PC-3 (cell line): Measurements from ENCODE around the gene LEPR. TPM values are rescaled to one million over a fixed set of nuclear protein-coding genes. Genes with fewer than 3 reads are reported as not detected.

Experiments
- ATAC-seq: fragments of 200-7000 bp; cut with Tn5 transposase; 2 replicates; pipeline ENCODE4 v1.9.1; 2020; ENCODE audit warnings: mild to moderate bottlenecking, moderate library complexity
- BruUV-seq: library from RNA; stranded (reverse); fragments of 400-500 nt; replicated peaks from 2 replicates; lab custom pipeline; 2021; lab: Mats Ljungman, UMichigan
- CTCF ChIA-PET: fragments of 300-600 bp; sonication (Branson Sonifier 250); formaldehyde crosslinking; loops from one replicate; lab custom pipeline; 2022; ENCODE audit warnings: antibody characterized with exemption; lab: Charles Lee
- POLR2A ChIA-PET: fragments of 300-600 bp; sonication (Branson Sonifier 250); formaldehyde crosslinking; loops from one replicate; lab custom pipeline; 2022; ENCODE audit warnings: antibody characterized with exemption; ENCODE audit not compliant: unreplicated experiment; lab: Charles Lee
- DNase-seq: peaks from one replicate; pipeline ENCODE4 v3.0.0-alpha.2; 2015
- H2AFZ ChIP-seq: fragments of 300-600 bp; sonication (generic); 2 replicates; pipeline ENCODE4 v1.6.0; 2016; ENCODE audit warnings: antibody characterized with exemption, low read length
- H3F3A ChIP-seq: fragments of 300-600 bp; sonication (generic); one replicate; pipeline ENCODE4 v1.6.0; 2017; ENCODE audit warnings: antibody characterized with exemption, low read length, control low read depth, mild to moderate bottlenecking; ENCODE audit not compliant: unreplicated experiment
- H3K27ac ChIP-seq: fragments of 300-600 bp; sonication (generic); 2 replicates; pipeline ENCODE4 v1.5.1; 2016; ENCODE audit warnings: mild to moderate bottlenecking, low read length
- H3K27me3 ChIP-seq: fragments of 300-600 bp; sonication (generic); 2 replicates; pipeline ENCODE4 v1.6.1; 2016; ENCODE audit warnings: low read length, mixed read lengths
- H3K36me3 ChIP-seq: fragments of 300-600 bp; sonication (generic); 2 replicates; pipeline ENCODE4 v1.6.1; 2016; ENCODE audit warnings: low read depth, mixed run types, low read length, mixed read lengths
- H3K4me1 ChIP-seq: fragments of 300-600 bp; sonication (generic); 2 replicates; pipeline ENCODE4 v1.5.1; 2016; ENCODE audit warnings: low read length; ENCODE audit not compliant: insufficient read depth
- H3K4me2 ChIP-seq: fragments of 300-600 bp; sonication (generic); 2 replicates; pipeline ENCODE4 v1.6.0; 2016; ENCODE audit warnings: low read length
- H3K4me3 ChIP-seq: fragments of 300-600 bp; sonication (generic); 2 replicates; pipeline ENCODE4 v1.5.1; 2016; ENCODE audit warnings: mild to moderate bottlenecking, low read length, mixed read lengths
- H3K79me2 ChIP-seq: fragments of 300-600 bp; sonication (generic); 2 replicates; pipeline ENCODE4 v1.6.1; 2017; ENCODE audit warnings: low read length, mixed read lengths
- H3K9ac ChIP-seq: fragments of 300-600 bp; sonication (generic); 2 replicates; pipeline ENCODE4 v1.6.0; 2016; ENCODE audit warnings: mild to moderate bottlenecking, low read length
- H3K9me2 ChIP-seq: fragments of 300-600 bp; sonication (generic); replicated peaks from 2 replicates; pipeline ENCODE4 v1.6.1; 2016; ENCODE audit warnings: mixed run types, low read length, mixed read lengths
- H3K9me3 ChIP-seq: fragments of 300-600 bp; sonication (generic); 2 replicates; pipeline ENCODE4 v1.6.1; 2016; ENCODE audit warnings: low read length, mixed read lengths
- H4K20me1 ChIP-seq: fragments of 300-600 bp; sonication (generic); 2 replicates; pipeline ENCODE4 v1.6.1; 2016; ENCODE audit warnings: low read length, mixed read lengths
- CTCF ChIP-seq: fragments of 300-600 bp; sonication (generic); conservative IDR thresholded peaks from 2 replicates; pipeline ENCODE4 v1.5.1; 2017; ENCODE audit warnings: antibody characterized with exemption, low read depth, mild to moderate bottlenecking, low read length
- EZH2 ChIP-seq: fragments of 300-600 bp; sonication (generic); IDR thresholded peaks from one replicate; pipeline ENCODE4 v1.6.1; 2017; ENCODE audit warnings: antibody characterized with exemption, mild to moderate bottlenecking, low read length; ENCODE audit not compliant: unreplicated experiment
- EZH2phosphoT487 ChIP-seq: fragments of 300-600 bp; sonication (generic); IDR thresholded peaks from 2 replicates; pipeline ENCODE4 v1.6.1; 2018; ENCODE audit warnings: mild to moderate bottlenecking, antibody characterized with exemption, low read length, borderline replicate concordance
- intact Hi-C: fragments of 100-400 bp; cut with micrococcal nuclease; formaldehyde crosslinking; loops from 2 replicates; pipeline ENCODE4 v1.9.0; 2023
- total RNA-seq: library from RNA; depleted of rRNA; stranded (reverse); fragments of >200 nt; gene quantifications from 2 replicates; pipeline ENCODE4 v1.2.3, GENCODE V29; 2014

Gene LEPR
- total RNA-seq, 1 experiment from 2014 or later: not detected

GRCh38 chr1:65409816-65410326, 10.6 kb upstream of the LEPR start:
- no peaks in the 10 kb centered on the region for H3K36me3 ChIP-seq
- no peaks in the 10 kb centered on the region for H3K9me2 ChIP-seq
- intact Hi-C loops: no loop called here
- no peak for TF ChIP-seq EZH2
- TF ChIP-seq CTCF: no peak
- TF ChIP-seq EZH2phosphoT487: no peak
- CTCF ChIA-PET: no interaction called here
- 0 out of 2 replicates have a peak, but pooled peaks cover 7% of the 10 kb centered on the region for H3K4me1 ChIP-seq
- H3K27me3 ChIP-seq: no peaks in the 10 kb centered on the region
- H3K27ac ChIP-seq: no peak overlapping the region
- no peaks in the 10 kb centered on the region for H4K20me1 ChIP-seq
- no peak overlapping the region for H2AFZ ChIP-seq
- BruUV-seq: no TSS peak
- no peak overlapping the region for H3K9ac ChIP-seq
- no peak for ATAC-seq
- DNase-seq: no peak
- no peak overlapping the region for H3K4me2 ChIP-seq
- no peaks in the 10 kb centered on the region for H3K9me3 ChIP-seq
- H3K79me2 ChIP-seq: no peaks in the 10 kb centered on the region
- POLR2A ChIA-PET: no interaction called here
- no peak overlapping the region for H3K4me3 ChIP-seq
- no peaks in the 10 kb centered on the region for H3F3A ChIP-seq

GRCh38 chr1:65412256-65412983, 8.0 kb upstream of the LEPR start:
- Histone ChIP-seq H3K4me1 (peaks cover 8% of the 10 kb centered on the region; the same call in 1 of the 2 replicates), H3K9me3 (no peaks in the 10 kb centered on the region), H3K27ac (no peak overlapping the region), H3K4me3 (no peak overlapping the region), H3K9ac (no peak overlapping the region), H3K4me2 (no peak overlapping the region), H3K9me2 (no peaks in the 10 kb centered on the region), H3K27me3 (no peaks in the 10 kb centered on the region), H3K36me3 (no peaks in the 10 kb centered on the region), H3K79me2 (no peaks in the 10 kb centered on the region), H4K20me1 (no peaks in the 10 kb centered on the region), H2AFZ (no peak overlapping the region), H3F3A (no peaks in the 10 kb centered on the region)
- ChIA-PET POLR2A (no interaction called here), CTCF (no interaction called here)
- ATAC-seq (peak; percentile 54), DNase-seq (peak; percentile 50)
- no TSS peak for BruUV-seq
- TF ChIP-seq EZH2phosphoT487 (no peak), EZH2 (no peak), CTCF (no peak)
- intact Hi-C loops: no loop called here

GRCh38 chr1:65412984-65413375, 7.5 kb upstream of the LEPR start:
- ChIA-PET POLR2A (no interaction called here), CTCF (interaction anchor here (0.5 kb wide), 1 partner anchor 299 kb away, joined by 3 read pairs; no protein-coding TSS in a partner anchor)
- intact Hi-C loops: no loop called here
- Histone ChIP-seq H3K27me3 (no peaks in the 10 kb centered on the region), H3K9ac (no peak overlapping the region), H2AFZ (no peak overlapping the region), H3K9me3 (no peaks in the 10 kb centered on the region), H3K4me3 (no peak overlapping the region), H3K79me2 (no peaks in the 10 kb centered on the region), H3K36me3 (no peaks in the 10 kb centered on the region), H3F3A (no peaks in the 10 kb centered on the region), H3K4me2 (no peak overlapping the region), H3K9me2 (no peaks in the 10 kb centered on the region), H3K4me1 (peaks cover 13% of the 10 kb centered on the region; the same call in 1 of the 2 replicates), H3K27ac (no peak overlapping the region), H4K20me1 (no peaks in the 10 kb centered on the region)
- no TSS peak for BruUV-seq
- DNase-seq (no peak), ATAC-seq (no peak)
- TF ChIP-seq EZH2 (no peak), EZH2phosphoT487 (no peak), CTCF (no peak)
